NCI-H510A treated with DMSO at 0.1 percent for 48 hours (cell line): ENCODE data around the gene RFX2.

Experiments
- DNase-seq: peaks from one replicate; lab custom pipeline; 2025; lab: John Stamatoyannopoulos, UW

Gene RFX2

GRCh38 chr19:5955636-5955935 lies 154.7 kb downstream of the RFX2 start:
- DNase-seq = peak; percentile 76

GRCh38 chr19:5954293-5954692 lies 156.0 kb downstream of the RFX2 start:
- DNase-seq = no peak

- peak; percentile 61 for DNase-seq
Measured at GRCh38 chr19:5953680-5954213, 156.6 kb downstream of the RFX2 start.

GRCh38 chr19:5953030-5953589 lies 157.2 kb downstream of the RFX2 start:
- peak; percentile 62 for DNase-seq

GRCh38 chr19:5952193-5953029 lies 157.9 kb downstream of the RFX2 start:
- DNase-seq = peak; percentile 57

- peak; percentile 23 for DNase-seq
Measured at GRCh38 chr19:5951338-5951861, 158.9 kb downstream of the RFX2 start.

GRCh38 chr19:5950741-5951140 lies 159.6 kb downstream of the RFX2 start:
- DNase-seq = no peak

- peak; percentile 99 for DNase-seq
Measured at GRCh38 chr19:5949792-5950305, 160.5 kb downstream of the RFX2 start.

- DNase-seq = no peak
Measured at GRCh38 chr19:5948752-5949564, 161.3 kb downstream of the RFX2 start.

GRCh38 chr19:5947435-5947834 lies 162.9 kb downstream of the RFX2 start:
- no peak for DNase-seq

- no peak for DNase-seq
Measured at GRCh38 chr19:5943623-5944022, 166.7 kb downstream of the RFX2 start.
